GM21786 (cell line): ENCODE measurements around the gene DHRSX.
"Not testable (repeated sequence)": the region's sequence is repeated elsewhere in the genome, so short reads cannot be mapped to it uniquely, and the experiment has no call there.

Experiments
- ATAC-seq: cut with Tn5 transposase; IDR thresholded peaks from one replicate; pipeline ENCODE4 v1.9.1; 2021; ENCODE audit not compliant: unreplicated experiment

DHRSX gene

GRCh38 chrX:2477313-2477712, 23.5 kb downstream of the DHRSX start:
- not testable (repeated sequence) for ATAC-seq

GRCh38 chrX:2474963-2475726, 25.6 kb downstream of the DHRSX start:
- ATAC-seq: no peak

GRCh38 chrX:2474280-2474962, 26.4 kb downstream of the DHRSX start:
- no peak for ATAC-seq

- ATAC-seq: not testable (repeated sequence)
These were observed 27.7 kb downstream of the DHRSX start for GRCh38 chrX:2473064-2473463.

DNA sequence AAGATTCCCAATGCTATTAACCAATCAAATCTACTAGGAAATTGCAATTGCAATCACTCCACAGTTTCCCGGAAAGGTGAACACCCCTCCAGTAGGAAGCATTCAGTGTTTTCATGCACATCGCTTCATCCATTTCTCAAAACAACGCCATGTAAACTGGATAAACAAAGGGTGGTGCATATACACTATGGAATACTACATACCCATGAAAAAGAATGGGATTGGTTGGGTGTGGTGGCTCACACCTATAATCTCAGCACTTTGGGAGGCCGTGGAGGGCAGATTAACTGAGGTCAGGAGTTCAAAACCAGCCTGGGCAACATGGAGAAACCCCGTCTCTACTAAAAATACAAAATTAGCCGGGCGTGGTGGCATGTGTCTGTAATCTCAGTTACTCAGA, 29.1 kb downstream of the DHRSX start:
- no peak for ATAC-seq

GRCh38 chrX:2471126-2471525, 29.6 kb downstream of the DHRSX start:
- ATAC-seq: not testable (repeated sequence)

DNA sequence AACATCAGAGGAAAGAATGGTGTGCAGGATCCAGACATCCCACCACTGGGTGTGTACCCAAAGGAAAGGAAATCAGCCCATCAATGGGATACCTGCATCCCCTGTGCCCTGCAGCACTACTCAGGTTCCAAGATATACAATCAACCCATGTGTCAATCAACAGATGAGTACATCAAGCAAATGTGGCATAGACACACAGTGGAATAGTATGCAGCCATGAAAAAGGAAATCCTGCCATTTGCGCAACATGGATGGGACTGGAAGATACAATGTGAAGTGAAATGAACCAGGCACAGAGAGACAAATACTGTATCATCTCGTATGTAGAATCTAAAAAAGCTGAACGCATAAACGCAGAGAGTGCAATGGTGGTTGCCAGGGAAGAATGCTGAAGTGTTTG, 30.9 kb downstream of the DHRSX start:
- ATAC-seq: not testable (repeated sequence)

DNA sequence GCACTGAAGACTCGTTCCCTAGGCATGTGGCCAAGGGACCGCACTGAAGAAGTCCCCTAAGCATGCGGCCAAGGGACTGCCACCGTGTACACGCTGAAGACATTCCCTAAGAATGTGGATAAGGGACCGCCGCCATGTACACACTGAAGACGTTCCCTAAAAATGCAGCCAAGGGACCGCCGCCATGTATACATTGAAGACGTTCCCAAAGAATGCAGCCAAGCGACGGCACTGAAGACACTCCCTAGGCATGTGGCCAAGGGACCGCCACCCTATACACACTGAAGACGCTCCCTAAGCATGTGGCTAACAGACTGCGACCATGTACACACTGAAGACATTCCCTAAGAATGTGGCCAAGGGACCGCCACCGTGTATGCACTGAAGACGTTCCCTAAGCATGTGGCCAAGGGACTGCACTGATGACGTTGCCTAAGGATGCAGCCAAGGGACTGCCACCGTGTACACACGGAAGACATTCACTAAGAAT, 31.5 kb downstream of the DHRSX start:
- no peak for ATAC-seq

DNA sequence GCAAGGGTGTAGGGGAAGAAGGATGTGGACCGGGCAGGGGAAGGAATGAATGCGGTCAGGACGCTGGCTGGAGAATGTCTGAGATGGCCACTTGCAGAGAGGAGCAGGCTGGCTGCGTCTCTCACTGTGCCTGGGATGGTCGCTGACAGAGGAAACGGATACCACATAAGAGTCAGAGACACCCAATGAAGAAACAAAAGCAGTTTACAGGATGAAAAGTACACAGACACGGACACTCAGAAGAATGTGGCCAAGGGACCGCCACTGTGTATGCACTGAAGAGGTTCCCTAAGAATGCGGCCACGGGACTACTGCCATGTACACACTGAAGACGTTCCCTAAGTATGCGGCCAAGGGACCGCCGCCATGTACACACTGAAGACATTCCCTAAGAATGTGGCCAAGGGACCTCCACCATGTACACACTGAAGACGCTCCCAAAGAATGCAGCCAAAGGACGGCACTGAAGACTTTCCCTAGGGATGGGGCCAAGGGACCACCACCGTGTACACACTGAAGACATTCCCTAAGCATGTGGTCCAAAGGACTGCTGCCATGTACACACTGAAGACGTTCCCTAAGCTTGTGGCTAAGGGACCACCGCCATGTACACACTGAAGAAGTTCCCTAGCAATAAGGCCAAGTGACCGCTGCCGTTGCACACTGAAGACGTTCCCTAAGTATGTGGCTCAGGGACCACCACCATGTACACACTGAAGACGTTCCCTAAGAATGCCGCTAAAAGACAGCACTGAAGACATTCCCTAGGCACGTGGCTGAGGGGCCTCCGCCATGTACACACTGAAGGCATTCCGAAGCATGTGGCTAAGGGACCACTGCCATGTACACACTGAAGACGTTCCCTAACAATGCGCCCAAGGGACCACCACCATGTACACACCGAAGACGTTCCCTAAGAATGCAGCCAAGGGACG, 32.2 kb downstream of the DHRSX start:
- no peak for ATAC-seq

GRCh38 chrX:2466876-2467656, 33.7 kb downstream of the DHRSX start:
- no peak for ATAC-seq

- no peak for ATAC-seq
These were observed 36.1 kb downstream of the DHRSX start for GRCh38 chrX:2464677-2465166.

- ATAC-seq: no peak
These were observed 36.7 kb downstream of the DHRSX start for GRCh38 chrX:2463973-2464676.

- ATAC-seq: not testable (repeated sequence)
These were observed 37.3 kb downstream of the DHRSX start for GRCh38 chrX:2463481-2463880.

DNA sequence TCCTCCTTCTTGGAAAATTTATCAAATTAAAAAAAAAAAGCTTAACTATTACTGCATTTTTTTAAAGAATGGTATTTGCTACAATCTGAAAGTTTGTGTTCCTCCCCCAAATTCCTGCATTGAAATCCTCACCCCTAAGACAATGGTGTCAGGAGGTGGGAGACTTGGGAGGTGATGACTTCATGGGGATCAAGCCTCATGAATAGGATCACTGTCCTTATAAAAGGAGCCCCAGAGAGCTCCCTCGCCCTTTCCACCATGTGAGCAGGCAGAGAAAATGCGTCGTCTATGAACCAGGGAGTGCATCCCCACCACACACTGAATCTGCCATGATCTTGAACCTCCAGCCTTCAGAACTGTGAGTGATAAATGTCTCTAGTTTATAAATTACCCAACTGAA, 38.0 kb downstream of the DHRSX start:
- ATAC-seq: no peak

DNA sequence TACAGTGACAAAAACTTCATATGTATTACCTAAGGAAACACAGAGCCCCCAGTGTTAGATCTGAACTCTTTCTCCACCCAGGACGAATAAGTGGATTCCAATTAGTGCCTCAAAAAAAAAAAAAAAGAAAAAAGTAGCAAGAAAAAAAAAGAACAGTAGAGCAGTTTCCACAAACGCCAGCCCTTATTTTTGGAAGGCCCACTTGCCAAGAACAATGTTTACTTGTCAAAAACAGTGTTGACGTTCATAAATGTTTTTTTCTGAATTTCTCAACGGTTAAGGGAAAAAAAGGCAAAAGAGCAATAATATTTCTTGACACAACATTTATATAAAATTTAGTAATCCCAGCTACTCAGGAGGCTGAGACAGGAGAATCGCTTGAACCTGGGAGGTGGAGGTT, 38.7 kb downstream of the DHRSX start:
- no peak for ATAC-seq

- ATAC-seq: no peak
These were observed 39.1 kb downstream of the DHRSX start for GRCh38 chrX:2461711-2462016.

GRCh38 chrX:2460821-2461710, 39.7 kb downstream of the DHRSX start:
- not testable (repeated sequence) for ATAC-seq

DNA sequence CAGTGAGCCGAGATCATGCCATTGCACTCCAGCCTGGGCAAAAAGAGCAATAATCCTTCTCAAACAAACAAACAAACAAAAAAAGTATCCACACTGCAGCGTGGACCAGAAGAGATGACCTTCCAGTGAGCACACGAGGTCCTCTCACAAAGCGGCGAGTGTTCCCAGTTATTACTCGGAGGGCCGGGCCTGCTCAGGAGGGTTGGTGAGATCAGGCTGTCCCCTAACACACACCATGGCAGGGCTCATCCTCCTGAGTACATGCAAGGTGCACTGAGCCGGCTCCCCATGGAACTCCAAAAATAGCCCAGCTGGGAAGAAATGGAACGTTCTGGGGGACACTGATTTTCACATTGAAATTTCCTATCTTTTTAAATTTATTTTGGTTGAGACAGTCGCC, 40.7 kb downstream of the DHRSX start:
- ATAC-seq: not testable (repeated sequence)

DNA sequence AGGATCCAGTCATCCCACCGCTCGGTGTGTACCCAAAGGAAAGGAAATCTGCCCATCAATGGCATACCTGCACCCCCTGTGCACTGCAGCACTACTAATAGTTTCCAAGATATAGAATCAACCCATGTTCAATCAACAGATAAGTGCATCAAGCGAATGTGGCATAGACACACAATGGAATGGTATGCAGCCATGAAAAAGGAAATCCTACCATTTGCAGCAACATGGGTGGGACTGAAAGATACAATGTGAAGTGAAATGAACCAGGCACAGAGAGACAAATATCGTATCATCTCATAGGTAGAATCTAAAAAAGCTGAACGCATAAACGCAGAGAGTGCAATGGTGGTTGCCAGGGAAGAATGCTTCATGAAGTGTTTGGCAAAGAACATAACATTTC, 42.5 kb downstream of the DHRSX start:
- no peak for ATAC-seq
